Measurements from ENCODE around the gene EXOSC1. TPM values are rescaled to one million over a fixed set of nuclear protein-coding genes. Genes with fewer than 3 reads are reported as not detected.

Gene EXOSC1
- total and polyA plus RNA-seq, 5 donors, result 19.8 to 35.2 (median 21.2) TPM

DNA sequence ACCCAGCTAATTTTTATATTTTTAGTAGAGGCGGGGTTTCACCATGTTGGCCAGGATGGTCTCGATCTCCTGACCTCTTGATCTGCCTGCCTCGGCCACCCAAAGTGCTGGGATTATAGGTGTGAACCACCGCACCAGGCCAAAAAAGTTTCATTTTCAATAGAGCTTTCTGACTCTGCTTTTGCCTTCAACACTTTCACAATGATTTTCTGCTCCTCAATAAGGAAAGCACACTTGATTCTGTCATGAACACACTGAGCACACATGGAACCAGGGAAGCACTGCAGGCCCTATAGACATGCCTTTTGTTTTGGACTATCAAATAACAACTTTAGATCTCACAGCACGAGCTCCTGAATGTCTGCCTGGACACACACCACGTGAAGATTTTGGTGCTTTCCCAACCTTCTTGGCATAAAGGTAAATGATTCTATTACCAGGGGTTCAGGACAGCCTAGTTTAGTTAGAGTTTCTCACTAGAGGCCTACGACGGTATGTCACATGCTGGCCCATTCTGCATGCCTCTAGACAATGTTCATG lies 52.7 kb downstream of the EXOSC1 start:
- H3K4me3 ChIP-seq (ENCODE audit: low read length), result no peak overlapping the region
- ATAC-seq (no peak), DNase-seq (no peak)
- 94% methylated on average over 8 of the region's 8 CpGs for WGBS
- no peaks in the 10 kb centered on the region for H3K27me3 ChIP-seq (ENCODE audit: control insufficient read depth, insufficient read depth)
- intact Hi-C loops (cut with DNase I), result no loop called here
- no peak overlapping the region for H3K27ac ChIP-seq (ENCODE audit: low read length)
- H3K9me3 ChIP-seq (ENCODE audit: control insufficient read depth, low read length), result no peaks in the 10 kb centered on the region
- no peaks in the 10 kb centered on the region for H3K4me1 ChIP-seq (ENCODE audit: control insufficient read depth, insufficient read depth, low read length)

DNA sequence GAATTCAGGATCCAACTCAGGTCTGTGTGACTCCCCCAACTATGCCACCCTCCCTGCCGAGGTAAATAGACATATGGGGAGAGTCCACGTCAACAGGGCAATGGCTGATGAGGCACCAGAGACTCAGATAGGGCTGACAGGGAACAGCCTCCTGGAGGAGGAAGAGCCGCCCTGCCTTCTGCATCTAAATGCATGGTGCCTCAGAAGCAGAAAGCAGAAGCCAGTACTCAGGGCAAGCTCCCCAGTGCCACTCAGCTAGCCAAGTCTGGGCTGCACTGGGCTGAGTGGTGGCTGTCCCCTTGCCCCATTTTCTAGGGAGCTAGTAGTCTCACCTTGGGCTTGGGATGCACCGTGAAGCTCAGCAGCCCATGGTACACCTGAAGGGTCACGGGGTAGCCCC lies 55.7 kb downstream of the EXOSC1 start:
- 98% methylated on average over 5 of the region's 5 CpGs for WGBS
- DNase-seq, result no peak
- Histone ChIP-seq H3K4me3 (ENCODE audit: low read length) (no peak overlapping the region), H3K27ac (ENCODE audit: low read length) (no peak overlapping the region), H3K4me1 (ENCODE audit: control insufficient read depth, insufficient read depth, low read length) (no peaks in the 10 kb centered on the region), H3K9me3 (ENCODE audit: control insufficient read depth, low read length) (no peaks in the 10 kb centered on the region), H3K27me3 (ENCODE audit: control insufficient read depth, insufficient read depth) (no peaks in the 10 kb centered on the region)
- intact Hi-C loops (cut with DNase I), result no loop called here
- no peak for ATAC-seq

- DNase-seq (peak in 1 of 3 donors; percentile 73), ATAC-seq (peak in 1 of 2 donors; percentile 47)
- intact Hi-C loops (cut with DNase I), result no loop called here
- Histone ChIP-seq H3K9me3 (ENCODE audit: control insufficient read depth, low read length) (no peaks in the 10 kb centered on the region), H3K4me1 (ENCODE audit: control insufficient read depth, insufficient read depth, low read length) (no peaks in the 10 kb centered on the region), H3K27me3 (ENCODE audit: control insufficient read depth, insufficient read depth) (no peaks in the 10 kb centered on the region), H3K27ac (ENCODE audit: low read length) (no peak overlapping the region), H3K4me3 (ENCODE audit: low read length) (no peak overlapping the region)
- 92% methylated on average over 5 of the region's 5 CpGs for WGBS
Observed at GRCh38 chr10:97388152-97388551, 57.7 kb downstream of the EXOSC1 start.

Other genes starting within 250 kb of the EXOSC1 start
- 1 to 10 TPM; 3.6 to 6.3 (median 5.3) TPM for gene ARHGAP19, start 153.4 kb downstream of the EXOSC1 start, total RNA-seq
- gene ARHGAP19, start 153.4 kb downstream of the EXOSC1 start, polyA plus RNA-seq, result 2.4 TPM
- 1 to 10 TPM; 1.6 to 6.6 (median 6.1) TPM for gene FRAT1, start 126.7 kb downstream of the EXOSC1 start, total RNA-seq
- gene FRAT1, start 126.7 kb downstream of the EXOSC1 start, polyA plus RNA-seq, result 2.7 TPM
- gene FRAT2, start 111.3 kb downstream of the EXOSC1 start, total RNA-seq, result 1 to 10 TPM; 5.0 to 7.6 (median 7.5) TPM
- 3.4 TPM for gene FRAT2, start 111.3 kb downstream of the EXOSC1 start, polyA plus RNA-seq
- 10 to 100 TPM; 10.8 to 21.2 (median 14.2) TPM for gene RRP12, start 44.7 kb downstream of the EXOSC1 start, total RNA-seq
- 18.4 TPM for gene RRP12, start 44.7 kb downstream of the EXOSC1 start, polyA plus RNA-seq
- gene PGAM1, start 19.8 kb downstream of the EXOSC1 start, total RNA-seq, result 100 to 1,000 TPM; 245 to 330 (median 314) TPM
- gene PGAM1, start 19.8 kb downstream of the EXOSC1 start, polyA plus RNA-seq, result 204 TPM
- 10 to 100 TPM; 18.9 to 28.6 (median 23.8) TPM for gene ZDHHC16, start 169 bp upstream of the EXOSC1 start, total RNA-seq
- 23.4 TPM for gene ZDHHC16, start 169 bp upstream of the EXOSC1 start, polyA plus RNA-seq
- 10 to 100 TPM; 32.8 to 40.0 (median 36.8) TPM for gene MMS19, start 52.4 kb upstream of the EXOSC1 start, total RNA-seq
- 33.7 TPM for gene MMS19, start 52.4 kb upstream of the EXOSC1 start, polyA plus RNA-seq
- gene UBTD1, start 52.9 kb upstream of the EXOSC1 start, total RNA-seq, result 10 to 100 TPM; 24.8 to 27.6 (median 25.8) TPM
- gene UBTD1, start 52.9 kb upstream of the EXOSC1 start, polyA plus RNA-seq, result 42.1 TPM
- gene ANKRD2, start 126.8 kb upstream of the EXOSC1 start, total RNA-seq, result 10 to 100 TPM in 3 of 4 donors, 1 to 10 TPM in 1; 9.9 to 19.3 (median 17.8) TPM
- 67.6 TPM for gene ANKRD2, start 126.8 kb upstream of the EXOSC1 start, polyA plus RNA-seq
- 10 to 100 TPM in 3 of 4 donors, 1 to 10 TPM in 1; 4.4 to 13.4 (median 11.7) TPM for gene HOGA1, start 138.4 kb upstream of the EXOSC1 start, total RNA-seq
- 15.0 TPM for gene HOGA1, start 138.4 kb upstream of the EXOSC1 start, polyA plus RNA-seq
- gene C10orf62, start 143.7 kb upstream of the EXOSC1 start, total RNA-seq, result under 1 TPM in 3 of 4 donors, not detected in 1; 0.25 to 0.76 (median 0.31) TPM
- gene C10orf62, start 143.7 kb upstream of the EXOSC1 start, polyA plus RNA-seq, result 0.20 TPM
- 10 to 100 TPM; 10.1 to 11.7 (median 11.0) TPM for gene MORN4, start 187.5 kb upstream of the EXOSC1 start, total RNA-seq
- 23.3 TPM for gene MORN4, start 187.5 kb upstream of the EXOSC1 start, polyA plus RNA-seq
- 10 to 100 TPM; 11.7 to 14.7 (median 12.5) TPM for gene PI4K2A, start 194.7 kb upstream of the EXOSC1 start, total RNA-seq
- gene PI4K2A, start 194.7 kb upstream of the EXOSC1 start, polyA plus RNA-seq, result 9.3 TPM
- gene AVPI1, start 241.2 kb upstream of the EXOSC1 start, total RNA-seq, result 10 to 100 TPM; 12.2 to 23.1 (median 15.7) TPM
- gene AVPI1, start 241.2 kb upstream of the EXOSC1 start, polyA plus RNA-seq, result 15.4 TPM